Lung microvascular endothelial cell (primary cell): ENCODE data around the gene PCBP3. TPM values are rescaled to one million over a fixed set of nuclear protein-coding genes. Genes with fewer than 3 reads are reported as not detected.
"Not testable (repeated sequence)": the region's sequence is repeated elsewhere in the genome, so short reads cannot be mapped to it uniquely, and the experiment has no call there.

Experiments used
- DNase-seq, 2 donors: peaks; one replicate each; pipeline versions ENCODE4 v3.0.0 to v3.0.0-alpha.2; 2010; ENCODE audit warnings: low read depth in 2 of 2
- total RNA-seq: library from RNA; depleted of rRNA; stranded (reverse); fragments of >200 nt; gene quantifications from 2 replicates; pipeline ENCODE4 v1.2.1, GENCODE V29; 2014

The PCBP3 gene
- total RNA-seq, 1 donor from 2014 or later = not detected

GRCh38 chr21:45635271-45636151 lies 8.0 kb upstream of the PCBP3 start:
- DNase-seq = peak in 1 of 2 donors; percentile 0

- no peak for DNase-seq
Observed at GRCh38 chr21:45636459-45636858, 7.1 kb upstream of the PCBP3 start.

GRCh38 chr21:45636951-45637646 lies 6.4 kb upstream of the PCBP3 start:
- no peak for DNase-seq

GRCh38 chr21:45637883-45638282 lies 5.6 kb upstream of the PCBP3 start:
- DNase-seq = no peak

- DNase-seq = no peak
Observed at GRCh38 chr21:45638707-45639106, 4.8 kb upstream of the PCBP3 start.

- DNase-seq = no peak
Observed at GRCh38 chr21:45639206-45640000, 4.1 kb upstream of the PCBP3 start.

- DNase-seq = no peak
Observed at GRCh38 chr21:45640001-45640887, 3.3 kb upstream of the PCBP3 start.

- peak; percentile 38 for DNase-seq
Observed at GRCh38 chr21:45640888-45641479, 2.5 kb upstream of the PCBP3 start.

GRCh38 chr21:45641480-45642035 lies 2.0 kb upstream of the PCBP3 start:
- DNase-seq = no peak

GRCh38 chr21:45642122-45642813 lies 1.3 kb upstream of the PCBP3 start:
- DNase-seq = no peak

- DNase-seq = no peak
Observed at GRCh38 chr21:45644041-45644906, 749 bp downstream of the PCBP3 start.

- no peak for DNase-seq
Observed at GRCh38 chr21:45651921-45652320, 8.4 kb downstream of the PCBP3 start.

GRCh38 chr21:45655124-45655523 lies 11.6 kb downstream of the PCBP3 start:
- no peak for DNase-seq

- DNase-seq = not testable (repeated sequence)
Observed at GRCh38 chr21:45656114-45656513, 12.6 kb downstream of the PCBP3 start.

GRCh38 chr21:45661913-45662622 lies 18.5 kb downstream of the PCBP3 start:
- not testable (repeated sequence) for DNase-seq

GRCh38 chr21:45662623-45663245 lies 19.2 kb downstream of the PCBP3 start:
- not testable (repeated sequence) for DNase-seq

GRCh38 chr21:45669382-45669781 lies 25.9 kb downstream of the PCBP3 start:
- no peak for DNase-seq
